ENCODE data around the gene BAG5.

BAG5 gene

GRCh38 chr14:103574104-103574503 is 11.6 kb upstream of the BAG5 start:
- peaks cover 53% of the 10 kb centered on the region for H3K36me3 ChIP-seq
- TF ChIP-seq CTCF (IDR thresholded peaks at IDR 0.05; ENCODE audit: low read depth, low read length), result no peak
- no peaks in the 10 kb centered on the region for H3K9me3 ChIP-seq (ENCODE audit: severe bottlenecking)
- no peak overlapping the region for H3K27ac ChIP-seq
- no peak for DNase-seq
- H3K4me3 ChIP-seq (ENCODE audit: low read depth, low read length), result no peak overlapping the region
- no peaks in the 10 kb centered on the region for H3K27me3 ChIP-seq (ENCODE audit: insufficient read depth, low read depth, severe bottlenecking)

GRCh38 chr14:103569408-103569807 is 7.0 kb upstream of the BAG5 start:
- Histone ChIP-seq H3K4me3 (ENCODE audit: low read depth, low read length) (no peak overlapping the region), H3K27ac (no peak overlapping the region), H3K27me3 (ENCODE audit: insufficient read depth, low read depth, severe bottlenecking) (no peaks in the 10 kb centered on the region), H3K9me3 (ENCODE audit: severe bottlenecking) (no peaks in the 10 kb centered on the region), H3K36me3 (peaks cover 38% of the 10 kb centered on the region)
- DNase-seq, result no peak
- TF ChIP-seq CTCF (IDR thresholded peaks at IDR 0.05; ENCODE audit: low read depth, low read length), result no peak

GRCh38 chr14:103568952-103569351 is 6.5 kb upstream of the BAG5 start:
- H3K27ac ChIP-seq, result no peak overlapping the region
- H3K9me3 ChIP-seq (ENCODE audit: severe bottlenecking), result no peaks in the 10 kb centered on the region
- no peak for DNase-seq
- no peaks in the 10 kb centered on the region for H3K27me3 ChIP-seq (ENCODE audit: insufficient read depth, low read depth, severe bottlenecking)
- TF ChIP-seq CTCF (IDR thresholded peaks at IDR 0.05; ENCODE audit: low read depth, low read length), result no peak
- H3K36me3 ChIP-seq, result peaks cover 34% of the 10 kb centered on the region
- no peak overlapping the region for H3K4me3 ChIP-seq (ENCODE audit: low read depth, low read length)

GRCh38 chr14:103563844-103564505 is 1.5 kb upstream of the BAG5 start:
- Histone ChIP-seq H3K27me3 (ENCODE audit: insufficient read depth, low read depth, severe bottlenecking) (no peaks in the 10 kb centered on the region), H3K9me3 (ENCODE audit: severe bottlenecking) (no peaks in the 10 kb centered on the region), H3K4me3 (ENCODE audit: low read depth, low read length) (peak overlapping the region; percentile 73), H3K27ac (no peak overlapping the region), H3K36me3 (peaks cover 33% of the 10 kb centered on the region)
- no peak for DNase-seq
- no peak for TF ChIP-seq CTCF (IDR thresholded peaks at IDR 0.05; ENCODE audit: low read depth, low read length)

GRCh38 chr14:103563226-103563620 is 766 bp upstream of the BAG5 start:
- Histone ChIP-seq H3K27me3 (ENCODE audit: insufficient read depth, low read depth, severe bottlenecking) (no peaks in the 10 kb centered on the region), H3K4me3 (ENCODE audit: low read depth, low read length) (peak overlapping the region; percentile 73), H3K9me3 (ENCODE audit: severe bottlenecking) (no peaks in the 10 kb centered on the region), H3K27ac (peak overlapping the region; percentile 90), H3K36me3 (peaks cover 38% of the 10 kb centered on the region)
- TF ChIP-seq CTCF (IDR thresholded peaks at IDR 0.05; ENCODE audit: low read depth, low read length), result no peak
- DNase-seq, result no peak

GRCh38 chr14:103562179-103562428 is 353 bp downstream of the BAG5 start:
- Histone ChIP-seq H3K9me3 (ENCODE audit: severe bottlenecking) (no peaks in the 10 kb centered on the region), H3K4me3 (ENCODE audit: low read depth, low read length) (peak overlapping the region; percentile 73), H3K36me3 (peaks cover 43% of the 10 kb centered on the region), H3K27ac (peak overlapping the region; percentile 90), H3K27me3 (ENCODE audit: insufficient read depth, low read depth, severe bottlenecking) (no peaks in the 10 kb centered on the region)
- no peak for TF ChIP-seq CTCF (IDR thresholded peaks at IDR 0.05; ENCODE audit: low read depth, low read length)
- DNase-seq, result no peak

Data from WERI-Rb-1 (cell line).